ENCODE measurements around the gene PRKN. TPM values are rescaled to one million over a fixed set of nuclear protein-coding genes. Genes with fewer than 3 reads are reported as not detected.

Gene PRKN
- total RNA-seq, 1 experiment from 2014 or later = 1.1 TPM

DNA sequence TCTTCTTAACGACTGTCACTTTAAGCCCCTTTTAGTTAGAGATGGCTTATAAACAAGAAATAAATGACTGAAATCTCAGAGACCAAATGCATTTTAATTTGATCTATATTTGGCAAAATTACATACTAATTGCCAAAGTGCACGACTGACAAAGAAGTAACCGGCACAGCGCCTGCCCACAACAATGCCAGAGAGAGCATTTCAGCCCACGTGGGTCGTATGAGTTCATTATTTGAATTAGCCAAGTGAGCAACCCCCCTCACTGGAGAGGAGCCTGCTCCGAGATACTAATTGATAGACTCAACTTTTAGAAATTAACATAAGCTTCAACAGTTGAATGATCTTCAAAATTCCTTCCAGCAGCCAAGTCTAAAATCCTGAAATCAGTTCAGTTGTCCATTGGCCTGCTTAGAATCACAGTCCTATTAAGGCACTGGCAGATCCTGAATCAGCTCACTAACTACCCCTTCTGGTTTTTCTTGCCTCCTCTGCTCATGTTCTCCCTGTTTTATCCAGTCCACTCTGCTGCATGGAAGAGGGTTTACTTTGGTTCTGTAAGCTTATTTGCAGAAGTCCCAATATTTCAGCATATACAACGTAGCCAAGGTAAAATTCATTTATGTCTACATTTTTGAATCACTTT, 934.6 kb downstream of the PRKN start:
- in situ Hi-C loops (cut with HindIII; ENCODE audit: low pct_unique_long_range_greater_than_20kb, low sequenced_read_pairs) = no loop called here
- no peak for DNase-seq (ENCODE audit: low read depth)

DNA sequence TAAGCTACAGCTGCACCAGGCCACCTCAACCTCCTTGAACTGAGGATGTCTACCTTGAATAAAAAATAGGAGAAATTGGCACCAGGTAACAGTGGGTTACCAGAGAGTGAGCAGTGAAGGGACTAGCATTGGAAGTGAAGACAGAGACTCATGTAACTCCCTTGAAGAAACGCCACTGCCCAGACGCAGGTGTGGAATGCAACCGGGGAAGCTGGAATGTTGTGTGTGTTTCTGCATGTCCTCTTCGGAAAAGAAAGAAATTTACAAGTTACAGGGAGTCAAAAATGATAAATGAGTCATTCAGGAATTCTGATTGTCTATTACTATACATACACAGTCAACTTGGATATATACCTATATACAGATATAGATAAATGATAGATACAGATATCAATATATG, 939.0 kb downstream of the PRKN start:
- in situ Hi-C loops (cut with HindIII; ENCODE audit: low pct_unique_long_range_greater_than_20kb, low sequenced_read_pairs) = no loop called here
- DNase-seq (ENCODE audit: low read depth) = no peak

DNA sequence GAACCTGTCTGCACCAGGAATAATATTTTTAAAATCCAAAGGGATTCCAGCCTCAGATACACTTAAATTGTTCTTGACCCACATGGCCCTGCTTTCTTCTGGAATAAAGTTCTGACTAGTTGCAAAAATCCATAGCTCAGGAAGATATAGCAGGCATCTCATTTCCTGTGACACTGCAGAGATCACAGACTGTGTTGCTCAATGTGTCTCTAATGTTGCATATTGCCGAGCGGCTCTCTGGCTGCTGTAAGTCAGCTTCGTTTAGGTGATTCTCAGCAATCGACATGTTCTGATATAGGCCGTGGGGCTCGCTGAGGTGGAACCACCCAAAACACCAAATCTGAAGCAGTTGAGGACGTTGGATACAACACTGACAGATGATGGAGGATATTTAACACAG, 955.4 kb downstream of the PRKN start:
- in situ Hi-C loops (cut with HindIII; ENCODE audit: low pct_unique_long_range_greater_than_20kb, low sequenced_read_pairs) = no loop called here
- no peak for DNase-seq (ENCODE audit: low read depth)

DNA sequence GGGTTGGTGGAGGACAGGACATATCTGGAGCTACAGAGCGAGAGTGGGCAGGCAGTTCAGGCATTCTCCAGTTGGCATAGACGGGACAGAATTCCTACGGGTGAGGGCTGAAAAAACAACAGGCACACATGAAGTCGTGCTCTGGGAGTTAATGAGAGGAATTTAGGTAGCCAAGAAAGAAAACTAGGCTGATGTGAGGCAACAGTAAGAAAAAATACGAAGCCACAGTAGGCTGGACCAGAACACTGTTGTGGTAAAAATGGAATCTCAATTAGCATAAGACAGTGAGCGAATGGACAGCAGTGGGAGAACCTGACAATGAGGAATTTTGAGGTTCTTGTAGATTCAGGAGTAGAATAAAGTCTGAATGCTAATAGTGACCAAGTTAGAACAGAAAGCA, 965.6 kb downstream of the PRKN start:
- DNase-seq (ENCODE audit: low read depth) = no peak
- in situ Hi-C loops (cut with HindIII; ENCODE audit: low pct_unique_long_range_greater_than_20kb, low sequenced_read_pairs) = no loop called here

DNA sequence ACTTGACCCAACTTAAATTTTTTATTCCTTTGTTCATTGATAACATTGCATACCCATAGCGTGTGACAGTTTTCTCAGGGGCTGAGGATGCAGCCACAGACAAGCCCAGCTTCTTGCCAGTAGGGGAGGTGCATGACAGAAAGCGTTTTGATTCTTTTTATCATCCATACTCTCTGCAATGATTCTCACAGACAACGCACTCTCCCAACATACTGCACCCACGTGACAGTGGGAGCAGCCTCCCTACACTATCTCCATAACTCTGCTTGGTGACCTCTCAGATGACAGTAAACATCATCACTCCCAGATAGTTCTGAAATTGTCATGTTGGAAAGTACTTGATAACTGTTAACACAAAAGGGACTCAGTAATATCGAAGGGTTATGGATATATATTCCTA, 972.5 kb downstream of the PRKN start:
- DNase-seq (ENCODE audit: low read depth) = no peak
- in situ Hi-C loops (cut with HindIII; ENCODE audit: low pct_unique_long_range_greater_than_20kb, low sequenced_read_pairs) = no loop called here

DNA sequence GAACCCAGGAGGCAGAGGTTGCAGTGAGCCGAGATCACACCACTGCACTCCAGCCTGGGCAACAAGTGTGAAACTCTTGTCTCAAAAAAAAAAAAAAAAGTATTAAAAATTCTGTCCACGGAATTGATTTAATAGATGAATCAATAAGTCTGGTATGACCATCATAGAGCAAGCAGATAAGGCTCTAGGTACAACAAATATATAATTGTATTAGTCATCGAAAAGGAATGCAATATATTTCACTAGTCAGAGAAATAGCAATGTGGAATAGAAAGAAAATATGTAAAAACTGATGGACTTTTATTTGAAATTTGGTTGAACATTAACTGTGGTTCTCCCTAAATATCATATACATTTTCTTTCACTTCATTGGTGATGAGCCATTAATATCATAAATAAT, 976.9 kb downstream of the PRKN start:
- in situ Hi-C loops (cut with HindIII; ENCODE audit: low pct_unique_long_range_greater_than_20kb, low sequenced_read_pairs) = no loop called here
- DNase-seq (ENCODE audit: low read depth) = no peak

DNA sequence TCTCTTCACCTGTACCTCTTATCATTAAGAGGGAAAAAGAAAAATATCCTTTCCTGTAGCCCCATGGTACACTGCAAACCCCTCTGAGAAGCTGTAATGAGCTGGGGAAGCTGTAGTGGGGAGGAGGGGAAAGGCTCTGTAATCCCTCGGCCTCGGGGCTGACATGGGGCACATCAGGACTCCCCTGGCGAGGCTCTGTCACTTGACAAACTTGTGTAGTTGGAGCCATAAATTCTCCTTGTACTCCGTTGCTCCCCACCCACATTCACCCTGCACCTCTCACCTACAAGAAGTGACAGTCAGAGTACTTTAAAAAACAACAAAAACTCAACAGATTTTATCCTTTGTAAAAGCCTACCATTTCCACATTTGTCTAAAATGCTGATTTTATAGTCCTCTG, 978.0 kb downstream of the PRKN start:
- no peak for DNase-seq (ENCODE audit: low read depth)
- in situ Hi-C loops (cut with HindIII; ENCODE audit: low pct_unique_long_range_greater_than_20kb, low sequenced_read_pairs) = no loop called here

DNA sequence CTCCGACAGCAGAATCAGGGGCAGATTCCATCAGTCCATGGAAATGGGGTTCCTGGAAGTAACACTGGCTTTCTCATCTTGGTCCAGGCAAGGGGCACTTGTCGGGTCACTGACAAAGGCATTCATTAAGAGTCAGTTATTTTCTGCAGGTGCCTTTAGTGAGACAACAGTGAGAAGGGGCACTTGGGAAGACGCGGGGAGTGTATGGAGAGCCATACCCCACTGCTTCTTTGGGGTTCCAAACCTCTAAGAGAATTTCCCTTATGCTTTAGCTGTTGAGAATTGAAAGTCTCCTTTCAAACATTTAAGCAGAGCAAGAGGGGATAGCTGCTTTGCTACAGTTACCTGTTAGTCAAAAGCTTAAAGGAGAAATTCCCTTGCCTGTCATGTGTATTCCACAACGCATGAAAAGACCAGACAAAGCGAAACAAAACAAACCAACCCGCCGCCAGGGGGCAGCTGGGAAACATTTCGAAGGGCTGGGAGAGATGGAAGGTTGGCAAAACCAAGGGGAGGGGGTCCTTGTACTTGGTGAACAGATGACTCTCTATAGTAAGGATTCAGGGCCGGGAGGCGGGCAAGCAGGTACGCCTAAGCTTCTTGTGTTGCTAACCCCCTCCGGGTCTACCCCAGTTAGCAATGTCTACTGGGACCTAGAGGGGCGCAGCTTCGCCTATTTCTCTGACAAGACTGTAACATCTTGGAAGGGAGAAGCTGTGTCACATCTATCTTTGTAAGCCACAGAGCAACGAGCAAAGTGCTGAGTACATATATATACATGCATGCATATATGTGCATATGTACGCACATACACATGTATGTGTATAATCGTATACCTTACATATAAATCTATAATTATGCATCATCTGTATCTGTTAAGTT, 978.8 kb downstream of the PRKN start:
- in situ Hi-C loops (cut with HindIII; ENCODE audit: low pct_unique_long_range_greater_than_20kb, low sequenced_read_pairs) = no loop called here
- DNase-seq (ENCODE audit: low read depth) = no peak

DNA sequence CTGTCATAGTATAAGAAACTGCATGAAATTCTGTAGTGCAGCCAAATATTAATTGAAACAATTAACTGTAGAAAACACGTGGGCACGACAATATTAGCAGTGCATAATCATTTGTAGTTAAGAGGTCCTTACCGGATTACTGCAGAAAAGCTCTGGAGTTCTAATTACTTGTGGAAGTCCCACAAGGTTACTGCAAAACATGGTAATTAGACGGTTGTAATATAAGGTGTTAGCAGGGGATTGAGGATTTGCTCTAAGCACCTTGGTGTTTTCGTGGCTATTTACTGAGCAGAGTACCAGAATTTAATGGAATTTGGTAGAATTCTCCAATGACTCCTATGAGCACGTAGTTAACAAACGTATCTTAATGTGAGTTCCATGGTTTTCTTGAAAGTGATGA, 980.1 kb downstream of the PRKN start:
- no peak for DNase-seq (ENCODE audit: low read depth)
- in situ Hi-C loops (cut with HindIII; ENCODE audit: low pct_unique_long_range_greater_than_20kb, low sequenced_read_pairs) = no loop called here

DNA sequence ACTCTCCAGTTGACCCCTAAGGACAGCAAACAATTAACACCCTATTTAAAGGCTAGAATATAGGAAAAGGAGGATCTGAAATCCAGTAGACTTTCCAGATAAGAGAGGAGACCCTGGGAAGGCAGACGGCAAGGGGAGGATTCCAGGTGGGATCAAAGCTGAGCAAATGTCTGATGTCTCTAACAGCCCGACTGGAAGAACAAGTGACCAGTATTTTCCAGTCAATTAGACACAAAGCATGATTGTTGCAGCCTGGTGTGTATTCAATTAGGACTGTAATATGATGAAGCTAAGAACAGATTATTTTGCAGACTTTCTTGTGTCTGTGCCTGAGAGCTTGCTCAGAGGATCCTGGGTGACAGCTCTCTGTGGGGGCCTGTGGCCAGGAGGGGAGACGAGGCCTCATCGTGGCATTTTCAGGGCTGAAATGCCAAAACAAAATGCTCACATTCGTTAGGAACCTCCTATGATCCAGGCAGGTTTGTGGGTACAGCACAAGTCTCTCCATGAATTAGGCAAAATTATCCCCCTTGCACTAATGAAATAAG, 981.9 kb downstream of the PRKN start:
- in situ Hi-C loops (cut with HindIII; ENCODE audit: low pct_unique_long_range_greater_than_20kb, low sequenced_read_pairs) = no loop called here
- DNase-seq (ENCODE audit: low read depth) = no peak

DNA sequence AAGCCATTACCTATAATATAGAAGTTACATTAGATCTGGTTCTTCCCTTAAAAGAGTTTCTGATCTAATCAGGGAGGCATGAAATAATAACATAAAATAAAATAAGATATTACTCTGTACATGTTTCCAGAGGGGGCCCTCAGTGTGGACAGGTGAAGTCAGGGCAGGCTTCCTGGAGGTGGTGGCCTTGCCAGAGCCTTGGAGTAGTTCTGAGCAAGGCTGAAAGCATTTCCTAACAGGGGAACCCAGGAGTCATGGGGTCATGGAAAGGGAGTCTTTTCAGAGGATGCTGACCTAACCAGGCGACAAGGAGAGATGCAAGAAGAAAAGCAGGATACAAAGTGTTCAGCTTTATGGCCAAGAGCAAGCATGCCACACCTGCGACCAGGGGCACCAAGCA, 982.4 kb downstream of the PRKN start:
- no peak for DNase-seq (ENCODE audit: low read depth)
- in situ Hi-C loops (cut with HindIII; ENCODE audit: low pct_unique_long_range_greater_than_20kb, low sequenced_read_pairs) = no loop called here

DNA sequence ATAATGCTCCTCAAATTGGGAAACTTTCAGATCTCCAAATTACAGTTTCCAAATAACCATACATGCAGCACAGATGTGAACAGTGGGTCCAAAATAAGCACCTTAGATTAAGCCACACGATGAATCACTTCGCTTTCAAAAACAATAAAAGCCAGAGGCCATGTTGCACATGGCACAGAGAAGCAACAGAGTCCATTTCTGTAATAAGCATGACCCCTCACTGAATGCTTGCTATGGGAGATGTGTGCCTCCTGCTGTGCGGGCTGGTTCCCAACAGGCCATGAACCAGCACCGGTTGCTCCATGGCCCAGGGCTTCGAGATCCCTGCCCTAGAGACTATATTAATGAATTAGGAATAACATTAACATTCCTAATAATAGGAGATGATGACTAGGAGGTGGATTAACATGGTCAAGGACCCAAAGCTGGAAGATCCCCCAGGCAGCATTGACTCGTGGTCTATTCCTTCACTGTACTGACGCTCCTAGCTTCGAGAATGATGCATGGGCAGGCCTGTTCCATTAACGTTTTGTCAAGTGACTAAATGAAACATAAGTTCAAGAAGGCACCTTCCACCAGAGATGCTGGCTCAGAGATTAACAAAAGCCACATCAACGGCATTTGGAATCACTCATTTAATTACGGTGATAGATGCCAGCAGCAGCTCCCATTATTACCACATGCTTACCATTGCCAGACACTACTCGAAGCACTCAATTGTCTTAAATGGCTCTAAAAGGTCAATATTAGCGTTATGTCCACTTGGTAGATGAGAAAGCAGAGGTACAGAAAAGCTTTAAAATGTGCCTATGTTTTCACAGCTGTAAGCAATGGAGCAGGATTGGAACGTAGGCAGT, 983.1 kb downstream of the PRKN start:
- DNase-seq (ENCODE audit: low read depth) = no peak
- in situ Hi-C loops (cut with HindIII; ENCODE audit: low pct_unique_long_range_greater_than_20kb, low sequenced_read_pairs) = no loop called here

DNA sequence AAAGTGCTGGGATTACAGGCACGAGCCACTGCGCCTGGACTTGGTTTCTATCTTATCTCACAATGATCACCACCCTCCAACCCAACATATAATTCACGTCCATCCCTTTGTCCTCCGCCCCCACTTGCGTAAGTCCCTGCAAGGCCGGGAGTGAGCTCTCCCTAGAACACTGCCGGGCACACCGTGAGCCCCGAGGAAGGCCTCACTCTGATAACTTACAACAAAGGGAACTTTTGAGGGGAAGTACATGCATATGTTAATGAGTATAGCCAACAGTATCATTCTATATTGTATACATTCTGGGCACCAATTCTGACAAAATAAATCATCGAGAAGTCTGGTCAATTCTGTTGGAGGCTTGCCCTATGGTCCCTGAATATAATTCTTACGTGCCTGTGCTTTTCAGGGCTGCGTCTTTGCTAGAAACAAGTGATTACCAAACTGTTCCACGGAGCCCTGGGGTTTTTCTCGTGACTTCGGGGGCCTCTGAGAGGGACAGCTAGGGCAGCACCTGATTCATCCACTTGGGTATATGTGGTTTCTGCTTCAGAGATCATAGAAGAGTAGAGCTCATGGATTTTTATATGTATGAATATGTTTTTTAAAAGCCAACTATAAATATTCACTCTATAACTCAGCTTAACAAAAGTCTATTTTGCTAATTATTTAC, 983.9 kb downstream of the PRKN start:
- no peak for DNase-seq (ENCODE audit: low read depth)
- in situ Hi-C loops (cut with HindIII; ENCODE audit: low pct_unique_long_range_greater_than_20kb, low sequenced_read_pairs) = no loop called here

DNA sequence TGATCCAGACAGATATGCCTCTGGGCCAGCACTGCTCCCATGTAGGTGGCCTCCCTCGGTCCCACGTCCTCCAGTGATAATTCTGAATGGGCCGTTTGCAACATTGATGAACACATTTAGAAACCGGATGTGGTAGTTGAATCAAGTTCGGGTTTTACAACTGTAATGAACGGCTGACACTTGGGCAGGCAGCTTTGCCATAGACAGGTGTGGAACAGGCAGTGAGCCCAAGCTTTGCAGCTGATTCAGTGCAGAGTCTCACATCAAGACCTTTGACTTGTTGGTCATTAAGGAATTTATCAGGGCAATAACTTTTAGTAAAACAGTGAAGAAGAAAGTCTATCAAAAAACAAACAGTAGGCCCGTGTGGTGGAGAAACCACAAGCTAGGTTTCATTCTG, 987.1 kb downstream of the PRKN start:
- in situ Hi-C loops (cut with HindIII; ENCODE audit: low pct_unique_long_range_greater_than_20kb, low sequenced_read_pairs) = no loop called here

DNA sequence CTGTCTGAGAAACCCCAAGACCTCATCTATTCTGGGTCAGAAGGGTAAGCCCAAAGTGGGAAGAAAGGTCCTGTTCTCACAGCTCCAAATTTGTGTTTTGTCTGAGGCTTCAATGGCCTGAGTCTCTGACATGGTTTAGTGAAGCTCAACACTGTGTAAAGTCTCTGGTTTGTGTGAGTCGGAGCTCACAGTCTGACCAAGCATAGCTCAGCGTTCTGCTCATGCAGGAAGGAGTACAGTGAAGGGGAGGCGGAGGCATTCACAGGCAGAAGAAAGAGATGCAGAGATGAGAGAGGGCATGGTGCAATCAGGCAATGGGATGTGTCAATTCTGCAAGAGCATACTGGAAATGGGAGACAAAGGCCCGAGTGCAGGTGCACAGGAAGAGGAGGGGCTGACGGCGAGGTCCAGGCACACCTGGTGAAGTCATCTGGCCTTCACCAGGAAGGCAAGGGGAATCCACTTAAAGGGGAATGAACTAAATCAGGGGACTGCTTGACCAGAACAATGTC, 990.7 kb downstream of the PRKN start:
- no peak for DNase-seq (ENCODE audit: low read depth)
- in situ Hi-C loops (cut with HindIII; ENCODE audit: low pct_unique_long_range_greater_than_20kb, low sequenced_read_pairs) = no loop called here

More for the DNA sequence above, 987.1 kb downstream of the PRKN start:
- DNase-seq (ENCODE audit: low read depth) = no peak

DNA sequence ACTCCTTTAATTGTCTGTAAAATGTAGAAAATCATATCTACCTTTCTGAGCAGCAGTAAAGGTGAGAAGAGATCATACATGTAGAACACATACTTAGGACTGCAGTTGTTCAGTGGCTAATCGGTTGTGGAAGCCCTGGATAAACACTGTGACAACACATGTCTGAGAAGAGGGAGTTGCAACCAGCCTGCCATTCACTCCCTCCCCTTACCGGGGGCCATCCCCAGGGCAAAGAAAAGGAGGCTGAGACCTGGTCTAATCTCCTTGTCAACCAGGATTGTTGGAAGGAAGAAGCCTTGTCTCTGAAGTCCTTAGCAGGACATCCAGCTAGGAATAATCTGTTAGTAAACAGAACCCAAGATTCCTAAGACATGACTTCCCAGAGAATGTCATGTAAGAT, 991.2 kb downstream of the PRKN start:
- in situ Hi-C loops (cut with HindIII; ENCODE audit: low pct_unique_long_range_greater_than_20kb, low sequenced_read_pairs) = no loop called here
- DNase-seq (ENCODE audit: low read depth) = no peak

DNA sequence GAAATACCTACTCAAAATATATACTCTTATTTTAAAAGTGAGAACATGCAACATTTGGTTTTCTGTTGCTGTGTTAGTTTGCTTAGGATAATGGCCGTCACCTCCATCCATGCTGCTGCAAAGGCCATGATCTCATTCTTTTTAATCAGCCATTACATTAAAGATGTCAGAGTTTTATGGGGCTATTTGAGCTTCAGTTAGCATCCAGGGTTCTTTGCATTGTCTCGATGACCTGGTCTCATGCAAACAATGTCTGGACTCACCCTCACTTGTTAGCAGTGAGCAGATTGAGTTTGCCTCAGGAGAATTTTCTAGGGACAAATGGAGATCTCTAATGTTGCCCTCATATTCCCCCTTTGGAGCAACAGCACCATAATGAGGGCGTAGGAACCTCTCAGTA, 995.0 kb downstream of the PRKN start:
- DNase-seq (ENCODE audit: low read depth) = no peak
- in situ Hi-C loops (cut with HindIII; ENCODE audit: low pct_unique_long_range_greater_than_20kb, low sequenced_read_pairs) = no loop called here
